H1 (cell line): ENCODE measurements around the gene SLC39A13. TPM values are rescaled to one million over a fixed set of nuclear protein-coding genes. Genes with fewer than 3 reads are reported as not detected.

Experiments used
- CTCF ChIA-PET: fragments of 300-600 bp; sonication (Branson Sonifier 250); formaldehyde crosslinking; loops from one replicate; lab custom pipeline; 2021; ENCODE audit not compliant: partially characterized antibody; lab: Charles Lee
- POLR2A ChIA-PET: fragments of 300-600 bp; sonication (Branson Sonifier 250); formaldehyde crosslinking; loops from one replicate; lab custom pipeline; 2021; ENCODE audit warnings: inconsistent platforms; ENCODE audit not compliant: partially characterized antibody; lab: Charles Lee
- DNase-seq, 2 experiments: peaks; one replicate each; pipeline versions ENCODE4 v3.0.0 to v3.0.0-alpha.2; 2010 to 2022; ENCODE audit warnings: low spot score in 2 of 2, low read depth in 1 of 2, mixed read lengths in 1 of 2
- FAIRE-seq: peaks from 2 replicates; lab custom pipeline; 2011; peaks lifted over from hg19 to GRCh38; lab: Jason Lieb, UNC
- H2AFZ ChIP-seq: 2 replicates; pipeline ENCODE4 v1.8.1; 2012; ENCODE audit warnings: low read length, inconsistent platforms
- H2AK5ac ChIP-seq: 2 replicates; pipeline ENCODE4 v1.6.1; 2013; ENCODE audit warnings: low read depth, low read length
- H2BK120ac ChIP-seq: replicated peaks from 2 replicates; pipeline ENCODE3; 2013; ENCODE audit warnings: low read depth, low read length, inconsistent platforms
- H2BK12ac ChIP-seq: 2 replicates; pipeline ENCODE4 v1.6.1; 2013; ENCODE audit warnings: low read depth, low read length
- H2BK15ac ChIP-seq: 2 replicates; pipeline ENCODE4 v1.6.1; 2013; ENCODE audit warnings: low read length
- H2BK20ac ChIP-seq: 2 replicates; pipeline ENCODE4 v1.6.1; 2013; ENCODE audit warnings: low read length
- H2BK5ac ChIP-seq: 2 replicates; pipeline ENCODE4 v1.6.1; 2013; ENCODE audit warnings: low read depth, low read length
- H3K14ac ChIP-seq: 2 replicates; pipeline ENCODE4 v1.6.1; 2013; ENCODE audit warnings: inconsistent platforms; ENCODE audit not compliant: insufficient read length
- H3K18ac ChIP-seq: 2 replicates; pipeline ENCODE4 v1.6.1; 2013; ENCODE audit warnings: low read length; ENCODE audit errors: extremely low read depth
- H3K23ac ChIP-seq: 2 replicates; pipeline ENCODE4 v1.6.1; 2013; ENCODE audit warnings: inconsistent platforms; ENCODE audit not compliant: insufficient read length
- H3K23me2 ChIP-seq: 2 replicates; pipeline ENCODE4 v1.6.1; 2013; ENCODE audit warnings: low read depth, low read length
- H3K27ac ChIP-seq: 2 replicates; pipeline ENCODE4 v1.6.1; 2011; ENCODE audit warnings: low read depth, low read length, inconsistent platforms
- H3K27me3 ChIP-seq, 4 experiments: replicated peaks in 1 of 4; 1 replicate in 1 of 4; 2 replicates in 3 of 4; pipeline versions ENCODE4 v1.6.1 to v1.8.1; 2011 to 2013; ENCODE audit warnings: low read length in 3 of 4, mild to moderate bottlenecking in 3 of 4, inconsistent platforms in 2 of 4, mixed read lengths in 2 of 4, moderate library complexity in 1 of 4; ENCODE audit not compliant: control insufficient read depth in 3 of 4, insufficient read depth in 3 of 4; ENCODE audit errors: extremely low read depth in 1 of 4
- H3K36me3 ChIP-seq, 4 experiments: 2 replicates each; pipeline versions ENCODE4 v1.6.1 to v1.8.1; 2011 to 2013; ENCODE audit warnings: mild to moderate bottlenecking in 4 of 4, low read length in 3 of 4, moderate library complexity in 2 of 4, control low read depth in 1 of 4, inconsistent platforms in 1 of 4; ENCODE audit not compliant: insufficient read depth in 4 of 4, control insufficient read depth in 2 of 4
- H3K4ac ChIP-seq: replicated peaks from 2 replicates; pipeline ENCODE3; 2013; ENCODE audit warnings: low read length, low read depth, mixed read lengths, inconsistent platforms; ENCODE audit not compliant: insufficient read length
- H3K4me1 ChIP-seq, 4 experiments: replicated peaks in 1 of 4; 1 replicate in 1 of 4; 2 replicates in 3 of 4; pipeline versions ENCODE4 v1.6.1 to v1.8.1; 2011 to 2013; ENCODE audit warnings: low read length in 3 of 4, inconsistent platforms in 2 of 4, mixed read lengths in 1 of 4; ENCODE audit not compliant: insufficient read depth in 4 of 4, control insufficient read depth in 3 of 4
- H3K4me2 ChIP-seq, 2 experiments: 2 replicates each; pipeline versions ENCODE4 v1.6.1 to v1.8.1; 2011 to 2013; ENCODE audit warnings: low read depth in 2 of 2, low read length in 2 of 2, control low read depth in 1 of 2, inconsistent platforms in 1 of 2, mild to moderate bottlenecking in 1 of 2; ENCODE audit not compliant: insufficient read depth in 1 of 2
- H3K4me3 ChIP-seq, 4 experiments: fragments of 200-600, 300-600 bp in 1 of 4; sonication (generic), shearing (Covaris generic), sonication (Bioruptor Twin) in 1 of 4; 2 replicates each; pipeline versions ENCODE4 v1.5.1 to v1.8.1; 2011 to 2016; ENCODE audit warnings: low read length in 4 of 4, low read depth in 3 of 4, control low read depth in 2 of 4, inconsistent platforms in 2 of 4, mild to moderate bottlenecking in 2 of 4, mixed read lengths in 1 of 4, moderate library complexity in 1 of 4; ENCODE audit not compliant: insufficient read depth in 2 of 4; ENCODE audit errors: extremely low read depth in 1 of 4
- H3K56ac ChIP-seq: replicated peaks from 2 replicates; pipeline ENCODE3; 2013; ENCODE audit warnings: low read depth, mild to moderate bottlenecking, mixed read lengths, low read length, inconsistent platforms; ENCODE audit not compliant: insufficient read length
- H3K79me1 ChIP-seq: 2 replicates; pipeline ENCODE4 v1.6.1; 2013; ENCODE audit warnings: low read depth, low read length, control low read depth
- H3K79me2 ChIP-seq, 2 experiments: 2 replicates each; pipeline versions ENCODE4 v1.6.1 to v1.8.1; 2012 to 2013; ENCODE audit warnings: low read length in 2 of 2, mild to moderate bottlenecking in 2 of 2, inconsistent platforms in 1 of 2; ENCODE audit not compliant: insufficient read depth in 2 of 2, control insufficient read depth in 1 of 2
- H3K9ac ChIP-seq, 4 experiments: replicated peaks in 1 of 4; 1 replicate in 1 of 4; 2 replicates in 3 of 4; pipeline versions ENCODE4 v1.6.1 to v1.8.1; 2011 to 2013; ENCODE audit warnings: low read depth in 3 of 4, low read length in 3 of 4, control low read depth in 2 of 4, mild to moderate bottlenecking in 2 of 4, moderate library complexity in 2 of 4, inconsistent platforms in 1 of 4; ENCODE audit errors: extremely low read depth in 1 of 4
- H3K9me3 ChIP-seq, 2 experiments: 2 replicates each; pipeline versions ENCODE4 v1.6.1 to v1.8.1; 2012 to 2013; ENCODE audit warnings: mild to moderate bottlenecking in 2 of 2, moderate library complexity in 2 of 2, control low read depth in 1 of 2, inconsistent platforms in 1 of 2, low read depth in 1 of 2, low read length in 1 of 2, mixed read lengths in 1 of 2; ENCODE audit not compliant: insufficient read depth in 2 of 2
- H4K20me1 ChIP-seq, 2 experiments: replicated peaks in 1 of 2; 2 replicates each; pipeline versions ENCODE3 to v1.8.1; 2011 to 2013; ENCODE audit warnings: inconsistent platforms in 2 of 2, low read length in 2 of 2, mild to moderate bottlenecking in 1 of 2; ENCODE audit not compliant: insufficient read depth in 2 of 2, control insufficient read depth in 1 of 2
- H4K5ac ChIP-seq: 2 replicates; pipeline ENCODE4 v1.6.1; 2013; ENCODE audit warnings: low read length, low read depth, mixed read lengths, inconsistent platforms; ENCODE audit not compliant: insufficient read length
- H4K8ac ChIP-seq: 2 replicates; pipeline ENCODE4 v1.8.0; 2013; ENCODE audit warnings: mild to moderate bottlenecking, moderate library complexity, low read length, inconsistent platforms; ENCODE audit not compliant: insufficient read depth; ENCODE audit errors: extremely low read depth
- H4K91ac ChIP-seq: replicated peaks from 2 replicates; pipeline ENCODE3; 2013; ENCODE audit warnings: low read length, mixed read lengths, inconsistent platforms; ENCODE audit not compliant: insufficient read length
- BACH1 ChIP-seq: IDR thresholded peaks from 2 replicates; pipeline ENCODE4 v1.6.1; 2012; ENCODE audit warnings: low read length, improper control_type of control experiment
- BRCA1 ChIP-seq: IDR thresholded peaks from 2 replicates; pipeline ENCODE4 v1.6.1; 2012; ENCODE audit warnings: low read depth, low read length, improper control_type of control experiment
- CEBPB ChIP-seq: IDR thresholded peaks from 2 replicates; pipeline ENCODE4 v1.6.1; 2012; ENCODE audit warnings: low read depth, low read length
- SIRT6 ChIP-seq: IDR thresholded peaks from one replicate; pipeline ENCODE4 v1.7.1; 2012; ENCODE audit warnings: low read length, inconsistent platforms
- SIX5 ChIP-seq: IDR thresholded peaks from 2 replicates; pipeline ENCODE4 v1.6.1; 2011; ENCODE audit warnings: mild to moderate bottlenecking, low read depth, low read length
- SP1 ChIP-seq: IDR thresholded peaks from 2 replicates; pipeline ENCODE4 v1.6.1; 2011; ENCODE audit warnings: low read depth, low read length
- TBP ChIP-seq: IDR thresholded peaks from 2 replicates; pipeline ENCODE4 v1.6.1; 2011; ENCODE audit warnings: low read depth, low read length, improper control_type of control experiment
- WGBS, 2 experiments: shearing (Covaris generic) in 1 of 2; methylation state at CpG; one replicate each; pipeline versions ENCODE4 v1.1.6 to v1.1.7; 2013 to 2015; ENCODE audit warnings: low lambda C conversion rate in 2 of 2, mixed read lengths in 2 of 2, inconsistent platforms in 1 of 2, low coverage in 1 of 2, missing lambda C conversion rate in 1 of 2; ENCODE audit not compliant: insufficient replicate concordance in 2 of 2, insufficient coverage in 1 of 2, insufficient read length in 1 of 2; ENCODE audit errors: extremely low coverage in 1 of 2, missing lambda C conversion rate in 1 of 2; 5-methylcytosine and 5-hydroxymethylcytosine counted together
- polyA plus RNA-seq, 7 experiments: library from polyadenylated mRNA; depleted of rRNA in 3 of 7; stranded (reverse) in 5 of 7; unstranded in 2 of 7; fragments of >200 nt in 5 of 7; fragments of 200-250 nt in 2 of 7; gene quantifications; 1 replicate in 5 of 7; 2 replicates in 1 of 7; 4 replicates in 1 of 7; pipeline versions ENCODE4 v1.2.1 to v1.2.3, GENCODE V29; 2011 to 2013; ENCODE audit warnings: missing spikeins in 2 of 7, mixed read lengths in 2 of 7
- total RNA-seq: library from RNA; stranded (reverse); fragmentation: NEBNext Ultra II Directional; extraction: Animal tissue kit (Norgen Biotek cat#: 25700); gene quantifications from 2 replicates; pipeline ENCODE4 v1.2.1, GENCODE V29; 2021
- TF ChIP-seq, protein P1 (sequence below), 3 experiments: IDR thresholded peaks; 1 replicate in 2 of 3; 2 replicates in 1 of 3; pipeline versions ENCODE4 v1.5.1 to v1.6.1; 2011; ENCODE audit warnings: low read length in 3 of 3, mild to moderate bottlenecking in 3 of 3, inconsistent platforms in 2 of 3, low read depth in 1 of 3, moderate library complexity in 1 of 3; ENCODE audit not compliant: insufficient read depth in 1 of 3; ENCODE audit errors: control extremely low read depth in 1 of 3

SLC39A13 gene
- total and polyA plus RNA-seq, 2 of the 8 experiments (the other 6 are each of a cell fraction or from before 2014, with no cell fraction given), result 23.2 to 30.0 TPM

- Histone ChIP-seq H3K18ac (no peak overlapping the region), H2AK5ac (no peak overlapping the region), H3K4me1 (peaks cover 0 to 7% (median 0%) of the 10 kb centered on the region in 4 experiments; a peak in 2 of 7 replicates), H4K8ac (no peak overlapping the region), H2BK20ac (no peak overlapping the region), H3K9me3 (no peaks in the 10 kb centered on the region), H3K79me1 (no peaks in the 10 kb centered on the region), H3K23me2 (no peaks in the 10 kb centered on the region), H2BK5ac (no peak overlapping the region), H2BK12ac (no peak overlapping the region), H3K56ac (no peak overlapping the region), H4K5ac (no peak overlapping the region), H2AFZ (peak overlapping the region; percentile 69; the same call in 1 of the 2 replicates), H2BK120ac (no peak overlapping the region), H3K79me2 (no peaks in the 10 kb centered on the region), H3K36me3 (no peaks in the 10 kb centered on the region), H3K23ac (no peak overlapping the region), H4K20me1 (no peaks in the 10 kb centered on the region), H3K4ac (no peak overlapping the region), H3K27me3 (no peaks in the 10 kb centered on the region), H3K4me3 (no peak overlapping the region), H3K14ac (no peak overlapping the region), H3K27ac (no peak overlapping the region), H3K4me2 (no peak overlapping the region), H2BK15ac (no peak overlapping the region), H4K91ac (peak overlapping the region; percentile 30), H3K9ac (no peak overlapping the region)
- TF ChIP-seq SP1 (no peak), SIX5 (no peak), BACH1 (no peak), BRCA1 (no peak), CEBPB (no peak), SIRT6 (no peak), TBP (no peak)
- TF ChIP-seq, protein P1, sequence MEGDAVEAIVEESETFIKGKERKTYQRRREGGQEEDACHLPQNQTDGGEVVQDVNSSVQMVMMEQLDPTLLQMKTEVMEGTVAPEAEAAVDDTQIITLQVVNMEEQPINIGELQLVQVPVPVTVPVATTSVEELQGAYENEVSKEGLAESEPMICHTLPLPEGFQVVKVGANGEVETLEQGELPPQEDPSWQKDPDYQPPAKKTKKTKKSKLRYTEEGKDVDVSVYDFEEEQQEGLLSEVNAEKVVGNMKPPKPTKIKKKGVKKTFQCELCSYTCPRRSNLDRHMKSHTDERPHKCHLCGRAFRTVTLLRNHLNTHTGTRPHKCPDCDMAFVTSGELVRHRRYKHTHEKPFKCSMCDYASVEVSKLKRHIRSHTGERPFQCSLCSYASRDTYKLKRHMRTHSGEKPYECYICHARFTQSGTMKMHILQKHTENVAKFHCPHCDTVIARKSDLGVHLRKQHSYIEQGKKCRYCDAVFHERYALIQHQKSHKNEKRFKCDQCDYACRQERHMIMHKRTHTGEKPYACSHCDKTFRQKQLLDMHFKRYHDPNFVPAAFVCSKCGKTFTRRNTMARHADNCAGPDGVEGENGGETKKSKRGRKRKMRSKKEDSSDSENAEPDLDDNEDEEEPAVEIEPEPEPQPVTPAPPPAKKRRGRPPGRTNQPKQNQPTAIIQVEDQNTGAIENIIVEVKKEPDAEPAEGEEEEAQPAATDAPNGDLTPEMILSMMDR (IDR thresholded peaks at IDR 0.05; ENCODE audit: control extremely low read depth in 1 of 3, insufficient read depth in 1 of 3, low read depth in 1 of 3, low read length in 3 of 3), result no peak
- CTCF ChIA-PET, result interaction anchor here (1.0 to 10.7 kb wide), 11 partner anchors 10 to 184 kb away, joined by 3 to 78 read pairs (median 8); partner anchors contain the start of genes MYBPC3 and SPI1
- DNase-seq, result no peak
- POLR2A ChIA-PET, result interaction anchor here (1.4 to 5.4 kb wide), 3 partner anchors 10 to 28 kb away, joined by 4 to 29 read pairs (median 4); no protein-coding TSS in a partner anchor
- 91% methylated on average over 28 of the region's 28 CpGs; no CpG with 5 or more reads in 1 of the 2 experiments for WGBS, 2 experiments
- FAIRE-seq, result no peak
Observed at GRCh38 chr11:47388697-47389576, 19.5 kb upstream of the SLC39A13 start.
